Measurements from ENCODE around the gene EXOSC7. TPM values are rescaled to one million over a fixed set of nuclear protein-coding genes. Genes with fewer than 3 reads are reported as not detected.
A peak's percentile ranks its signal among the peaks of the same experiment; 100 is the strongest.

Gene EXOSC7
- total RNA-seq, 2 donors from 2014 or later, result 50.7 to 75.7 TPM

GRCh38 chr3:44952689-44953088, 23.4 kb upstream of the EXOSC7 start:
- H3K27me3 Mint-ChIP-seq, result no peaks in the 10 kb centered on the region
- H3K27ac Mint-ChIP-seq, result peak overlapping the region in 1 of 2 donors; percentile 18
- H3K36me3 Mint-ChIP-seq, result peaks cover 7% of the 10 kb centered on the region
- ATAC-seq (no peak), DNase-seq (ENCODE audit: low spot score) (no peak)
- H3K4me1 Mint-ChIP-seq (ENCODE audit: low read depth in 2 of 2), result peaks cover 48 to 49% of the 10 kb centered on the region in 2 donors
- no peak overlapping the region for H3K4me3 Mint-ChIP-seq
- H3K9me3 Mint-ChIP-seq, result no peaks in the 10 kb centered on the region

- ATAC-seq (no peak), DNase-seq (ENCODE audit: low spot score) (no peak)
- peak overlapping the region; percentile 18 to 71 for H3K27ac Mint-ChIP-seq
- no peaks in the 10 kb centered on the region for H3K27me3 Mint-ChIP-seq
- H3K9me3 Mint-ChIP-seq, result no peaks in the 10 kb centered on the region
- H3K4me1 Mint-ChIP-seq (ENCODE audit: low read depth in 2 of 2), result peaks cover 41 to 52% of the 10 kb centered on the region in 2 donors
- H3K4me3 Mint-ChIP-seq, result peak overlapping the region; percentile 31
- peaks cover 7% of the 10 kb centered on the region for H3K36me3 Mint-ChIP-seq
These were observed 21.7 kb upstream of the EXOSC7 start for GRCh38 chr3:44954304-44954703.

GRCh38 chr3:44954962-44955361, 21.1 kb upstream of the EXOSC7 start:
- ATAC-seq (peak; percentile 67 to 68), DNase-seq (ENCODE audit: low spot score) (no peak)
- H3K27me3 Mint-ChIP-seq, result no peaks in the 10 kb centered on the region
- H3K4me1 Mint-ChIP-seq (ENCODE audit: low read depth in 2 of 2), result peaks cover 41 to 52% of the 10 kb centered on the region in 2 donors
- peak overlapping the region; percentile 17 for H3K4me3 Mint-ChIP-seq
- peaks cover 7% of the 10 kb centered on the region for H3K36me3 Mint-ChIP-seq
- H3K9me3 Mint-ChIP-seq, result no peaks in the 10 kb centered on the region
- peak overlapping the region; percentile 18 to 71 for H3K27ac Mint-ChIP-seq

- no peak for ATAC-seq
- H3K27me3 Mint-ChIP-seq, result no peaks in the 10 kb centered on the region
- H3K9me3 Mint-ChIP-seq, result no peaks in the 10 kb centered on the region
- no peak overlapping the region for H3K4me3 Mint-ChIP-seq
- no peak for DNase-seq (ENCODE audit: low spot score)
- H3K4me1 Mint-ChIP-seq (ENCODE audit: low read depth in 2 of 2), result peaks cover 44 to 56% of the 10 kb centered on the region in 2 donors
- peaks cover 7% of the 10 kb centered on the region for H3K36me3 Mint-ChIP-seq
- no peak overlapping the region for H3K27ac Mint-ChIP-seq
These were observed 20.1 kb upstream of the EXOSC7 start for GRCh38 chr3:44955917-44956316.

GRCh38 chr3:44957986-44958385, 18.1 kb upstream of the EXOSC7 start:
- Mint-ChIP-seq H3K27me3 (no peaks in the 10 kb centered on the region), H3K27ac (no peak overlapping the region), H3K36me3 (peaks cover 7% of the 10 kb centered on the region), H3K9me3 (no peaks in the 10 kb centered on the region), H3K4me3 (no peak overlapping the region), H3K4me1 (ENCODE audit: low read depth in 2 of 2) (peaks cover 39 to 49% of the 10 kb centered on the region in 2 donors)
- ATAC-seq, result no peak
- no peak for DNase-seq (ENCODE audit: low spot score)

GRCh38 chr3:44958386-44958785, 17.7 kb upstream of the EXOSC7 start:
- H3K36me3 Mint-ChIP-seq, result peaks cover 7% of the 10 kb centered on the region
- H3K9me3 Mint-ChIP-seq, result no peaks in the 10 kb centered on the region
- ATAC-seq (no peak), DNase-seq (ENCODE audit: low spot score) (no peak)
- no peak overlapping the region for H3K4me3 Mint-ChIP-seq
- H3K27me3 Mint-ChIP-seq, result no peaks in the 10 kb centered on the region
- H3K27ac Mint-ChIP-seq, result no peak overlapping the region
- peaks cover 42 to 49% of the 10 kb centered on the region in 2 donors for H3K4me1 Mint-ChIP-seq (ENCODE audit: low read depth in 2 of 2)

- DNase-seq (ENCODE audit: low spot score), result no peak
- Mint-ChIP-seq H3K4me3 (peak overlapping the region; percentile 44), H3K36me3 (peaks cover 7% of the 10 kb centered on the region), H3K9me3 (no peaks in the 10 kb centered on the region), H3K27me3 (no peaks in the 10 kb centered on the region), H3K4me1 (ENCODE audit: low read depth in 2 of 2) (peaks cover 52 to 60% of the 10 kb centered on the region in 2 donors), H3K27ac (peak overlapping the region; percentile 40 to 68)
- ATAC-seq, result peak; percentile 87 to 88
These were observed 15.5 kb upstream of the EXOSC7 start for GRCh38 chr3:44960387-44961026.

GRCh38 chr3:44961888-44962287, 14.2 kb upstream of the EXOSC7 start:
- Mint-ChIP-seq H3K27ac (no peak overlapping the region), H3K4me3 (no peak overlapping the region), H3K36me3 (peaks cover 3% of the 10 kb centered on the region), H3K4me1 (ENCODE audit: low read depth in 2 of 2) (peaks cover 54 to 63% of the 10 kb centered on the region in 2 donors), H3K9me3 (no peaks in the 10 kb centered on the region), H3K27me3 (no peaks in the 10 kb centered on the region)
- no peak for ATAC-seq
- no peak for DNase-seq (ENCODE audit: low spot score)

GRCh38 chr3:44962621-44963393, 13.2 kb upstream of the EXOSC7 start:
- no peak overlapping the region for H3K4me3 Mint-ChIP-seq
- no peaks in the 10 kb centered on the region for H3K36me3 Mint-ChIP-seq
- no peaks in the 10 kb centered on the region for H3K9me3 Mint-ChIP-seq
- ATAC-seq, result no peak
- H3K4me1 Mint-ChIP-seq (ENCODE audit: low read depth in 2 of 2), result peaks cover 55 to 63% of the 10 kb centered on the region in 2 donors
- H3K27me3 Mint-ChIP-seq, result no peaks in the 10 kb centered on the region
- no peak for DNase-seq (ENCODE audit: low spot score)
- H3K27ac Mint-ChIP-seq, result no peak overlapping the region

- Mint-ChIP-seq H3K4me3 (no peak overlapping the region), H3K27ac (peak overlapping the region; percentile 38 to 86), H3K9me3 (no peaks in the 10 kb centered on the region), H3K4me1 (ENCODE audit: low read depth in 2 of 2) (peaks cover 65 to 70% of the 10 kb centered on the region in 2 donors), H3K27me3 (no peaks in the 10 kb centered on the region), H3K36me3 (no peaks in the 10 kb centered on the region)
- DNase-seq (ENCODE audit: low spot score) (no peak), ATAC-seq (no peak)
These were observed 12.3 kb upstream of the EXOSC7 start for GRCh38 chr3:44963571-44964325.

- Mint-ChIP-seq H3K36me3 (no peaks in the 10 kb centered on the region), H3K4me1 (ENCODE audit: low read depth in 2 of 2) (peaks cover 78 to 83% of the 10 kb centered on the region in 2 donors), H3K27ac (peak overlapping the region in 1 of 2 donors; percentile 86), H3K4me3 (no peak overlapping the region), H3K9me3 (no peaks in the 10 kb centered on the region), H3K27me3 (no peaks in the 10 kb centered on the region)
- ATAC-seq (no peak), DNase-seq (ENCODE audit: low spot score) (no peak)
These were observed 10.9 kb upstream of the EXOSC7 start for GRCh38 chr3:44965165-44965564.

- Mint-ChIP-seq H3K4me1 (ENCODE audit: low read depth in 2 of 2) (peaks cover 85 to 86% of the 10 kb centered on the region in 2 donors), H3K9me3 (no peaks in the 10 kb centered on the region), H3K4me3 (peak overlapping the region; percentile 41), H3K27me3 (no peaks in the 10 kb centered on the region), H3K36me3 (no peaks in the 10 kb centered on the region), H3K27ac (peak overlapping the region; percentile 65 to 86)
- DNase-seq (ENCODE audit: low spot score) (no peak), ATAC-seq (peak; percentile 77 to 90)
These were observed 9.2 kb upstream of the EXOSC7 start for GRCh38 chr3:44966795-44967278.

GRCh38 chr3:44968447-44968858, 7.6 kb upstream of the EXOSC7 start:
- peak overlapping the region; percentile 66 to 80 for H3K27ac Mint-ChIP-seq
- H3K4me3 Mint-ChIP-seq, result peak overlapping the region; percentile 62

More at GRCh38 chr3:44968447-44968858, 7.6 kb upstream of the EXOSC7 start:
- H3K27me3 Mint-ChIP-seq, result no peaks in the 10 kb centered on the region
- no peak for DNase-seq (ENCODE audit: low spot score)
- peaks cover 79 to 88% of the 10 kb centered on the region in 2 donors for H3K4me1 Mint-ChIP-seq (ENCODE audit: low read depth in 2 of 2)
- no peaks in the 10 kb centered on the region for H3K9me3 Mint-ChIP-seq
- H3K36me3 Mint-ChIP-seq, result no peaks in the 10 kb centered on the region
- no peak for ATAC-seq
